GM23338 (cell line): ENCODE data around the gene UTP20. TPM values are rescaled to one million over a fixed set of nuclear protein-coding genes. Genes with fewer than 3 reads are reported as not detected.

ENCODE experiments used
- ATAC-seq: fragments of 200-7000 bp; cut with Tn5 transposase; 3 replicates; pipeline ENCODE4 v1.9.1; 2020
- DNase-seq: peaks from one replicate; pipeline ENCODE4 v3.0.0-alpha.2; 2015; ENCODE audit warnings: low spot score
- H2AFZ ChIP-seq: fragments of 200-600 bp; sonication (generic); 2 replicates; pipeline ENCODE4 v1.8.0; 2016; ENCODE audit warnings: antibody characterized with exemption, mild to moderate bottlenecking, moderate library complexity
- H3F3A ChIP-seq: fragments of 200-600 bp; sonication (generic); replicated peaks from 2 replicates; pipeline ENCODE4 v1.8.0; 2017; ENCODE audit warnings: antibody characterized with exemption, mixed run types, low read depth
- H3K27ac ChIP-seq: fragments of 200-600 bp; sonication (generic); 2 replicates; pipeline ENCODE4 v1.6.1; 2016; ENCODE audit warnings: low read depth
- H3K27me3 ChIP-seq: fragments of 200-600 bp; sonication (generic); 2 replicates; pipeline ENCODE4 v1.8.0; 2016; ENCODE audit warnings: mild to moderate bottlenecking, mixed run types, moderate library complexity; ENCODE audit not compliant: insufficient read depth
- H3K36me3 ChIP-seq: fragments of 200-600 bp; sonication (generic); 2 replicates; pipeline ENCODE4 v1.8.0; 2016; ENCODE audit warnings: mild to moderate bottlenecking; ENCODE audit not compliant: insufficient read depth
- H3K4me1 ChIP-seq: fragments of 200-600 bp; sonication (generic); 2 replicates; pipeline ENCODE4 v1.8.0; 2016; ENCODE audit warnings: mild to moderate bottlenecking, moderate library complexity; ENCODE audit not compliant: insufficient read depth
- H3K4me2 ChIP-seq: fragments of 200-600 bp; sonication (generic); 2 replicates; pipeline ENCODE4 v1.7.1; 2017; ENCODE audit warnings: mixed run types
- H3K4me3 ChIP-seq: fragments of 200-600 bp; sonication (generic); 2 replicates; pipeline ENCODE4 v1.6.1; 2016; ENCODE audit warnings: mixed run types
- H3K79me2 ChIP-seq: fragments of 200-600 bp; sonication (generic); replicated peaks from 2 replicates; pipeline ENCODE4 v1.8.0; 2017; ENCODE audit warnings: mild to moderate bottlenecking; ENCODE audit not compliant: insufficient read depth
- H3K9me2 ChIP-seq: fragments of 200-600 bp; sonication (generic); 2 replicates; pipeline ENCODE4 v1.8.0; 2017; ENCODE audit not compliant: insufficient read depth
- H4K20me1 ChIP-seq: fragments of 200-600 bp; sonication (generic); replicated peaks from 2 replicates; pipeline ENCODE4 v1.8.0; 2017; ENCODE audit warnings: mild to moderate bottlenecking; ENCODE audit not compliant: insufficient read depth
- H3K27ac Mint-ChIP-seq: 2 replicates; pipeline ENCODE4 v1.8.0; 2020; ENCODE audit warnings: inconsistent platforms, mild to moderate bottlenecking, moderate library complexity, mixed read lengths
- H3K27me3 Mint-ChIP-seq: 3 replicates; pipeline ENCODE4 v1.8.0; 2022; ENCODE audit warnings: low read depth, mild to moderate bottlenecking, moderate library complexity, mixed read lengths, inconsistent platforms; ENCODE audit not compliant: insufficient read depth, poor library complexity
- H3K36me3 Mint-ChIP-seq: 3 replicates; pipeline ENCODE4 v1.8.0; 2021; ENCODE audit warnings: low read depth, mild to moderate bottlenecking, inconsistent platforms, moderate library complexity, mixed read lengths
- H3K4me1 Mint-ChIP-seq: 3 replicates; pipeline ENCODE4 v1.8.0; 2020; ENCODE audit warnings: mild to moderate bottlenecking, inconsistent platforms, mixed read lengths
- H3K4me3 Mint-ChIP-seq: 3 replicates; pipeline ENCODE4 v1.8.0; 2021; ENCODE audit warnings: moderate library complexity, mild to moderate bottlenecking, inconsistent platforms, mixed read lengths
- H3K9me3 Mint-ChIP-seq: 3 replicates; pipeline ENCODE4 v1.8.0; 2020; ENCODE audit warnings: moderate library complexity, mild to moderate bottlenecking, inconsistent platforms, mixed read lengths
- CREB1 ChIP-seq: fragments of 250-450 bp; sonication (Bioruptor Pico); IDR thresholded peaks from 2 replicates; pipeline ENCODE4 v1.5.0; 2020; ENCODE audit warnings: low read depth, mild to moderate bottlenecking, moderate library complexity
- EZH2 ChIP-seq: fragments of 200-600 bp; sonication (generic); IDR thresholded peaks from one replicate; pipeline ENCODE4 v1.8.0; 2017; ENCODE audit warnings: antibody characterized with exemption, mild to moderate bottlenecking, low read depth; ENCODE audit not compliant: unreplicated experiment
- EZH2phosphoT487 ChIP-seq: fragments of 200-600 bp; sonication (generic); IDR thresholded peaks from one replicate; pipeline ENCODE4 v1.8.1; 2018; ENCODE audit warnings: antibody characterized with exemption; ENCODE audit not compliant: unreplicated experiment
- JUNB ChIP-seq: IDR thresholded peaks from one replicate; pipeline ENCODE4 v1.6.1; 2016; ENCODE audit warnings: antibody characterized with exemption; ENCODE audit not compliant: unreplicated experiment
- NANOG ChIP-seq: IDR thresholded peaks from 2 replicates; pipeline ENCODE4 v1.6.1; 2016; ENCODE audit warnings: antibody characterized with exemption, borderline replicate concordance
- POLR2AphosphoS5 ChIP-seq: IDR thresholded peaks from 2 replicates; pipeline ENCODE4 v1.6.1; 2016; ENCODE audit warnings: antibody characterized with exemption, low read depth
- STAT1 ChIP-seq: IDR thresholded peaks from one replicate; pipeline ENCODE4 v1.6.1; 2016; ENCODE audit warnings: antibody characterized with exemption; ENCODE audit not compliant: unreplicated experiment
- ZNF114 ChIP-seq: fragments of 250-450 bp; sonication (Bioruptor Pico); IDR thresholded peaks from 2 replicates; pipeline ENCODE4 v1.5.0; 2020; ENCODE audit warnings: mild to moderate bottlenecking, moderate library complexity
- ZNF331 ChIP-seq: fragments of 250-450 bp; sonication (Bioruptor Pico); IDR thresholded peaks from 2 replicates; pipeline ENCODE4 v1.5.0; 2020; ENCODE audit warnings: low read depth, mild to moderate bottlenecking, moderate library complexity
- polyA plus RNA-seq: library from polyadenylated mRNA; unstranded; fragments of >200 nt; fragmentation: Nextera tagmentation; extraction: Ambion mirVana; gene quantifications from 2 replicates; pipeline ENCODE4 v1.2.1, GENCODE V29; 2016
- total RNA-seq: library from RNA; depleted of rRNA; stranded (reverse); fragments of >200 nt; shearing (Covaris generic); gene quantifications from 2 replicates; pipeline ENCODE4 v1.2.3, GENCODE V29; 2014
- TF ChIP-seq, protein P1 (sequence below), 2 experiments: fragments of 200-600 bp in 1 of 2; sonication (generic) in 1 of 2; conservative IDR thresholded peaks; 2 replicates each; pipeline versions ENCODE4 v1.5.1 to v1.6.1; 2016 to 2017; ENCODE audit warnings: antibody characterized with exemption in 2 of 2, low read depth in 2 of 2, mild to moderate bottlenecking in 2 of 2, moderate library complexity in 1 of 2
- TF ChIP-seq, protein P2 (sequence below): IDR thresholded peaks from one replicate; pipeline ENCODE4 v1.6.1; 2018; ENCODE audit warnings: antibody characterized with exemption; ENCODE audit not compliant: unreplicated experiment
- TF ChIP-seq, protein P3 (sequence below): IDR thresholded peaks from 2 replicates; pipeline ENCODE4 v1.6.1; 2016; ENCODE audit warnings: antibody characterized with exemption

Gene UTP20
- total and polyA plus RNA-seq, 2 experiments from 2014 or later = 13.1 to 59.6 TPM

DNA sequence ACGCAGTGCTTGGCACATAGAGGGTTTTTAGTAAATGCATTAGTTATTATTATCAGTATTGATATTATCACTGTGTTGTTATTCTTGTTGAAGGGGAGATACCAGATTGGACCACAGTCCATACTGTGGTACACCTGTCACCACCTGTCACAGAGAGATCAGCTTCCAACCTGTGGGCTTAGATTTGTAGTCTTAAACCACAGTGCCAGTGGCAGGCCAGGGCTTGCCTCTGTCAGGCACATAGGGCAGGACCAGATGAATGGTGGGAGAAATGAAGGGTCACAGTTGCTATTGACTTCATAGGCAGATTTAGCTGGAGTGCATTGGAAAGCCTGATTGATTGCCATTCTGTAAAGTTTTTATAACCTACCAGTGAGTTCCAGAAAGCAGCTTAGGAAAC, 92.5 kb downstream of the UTP20 start:
- no peak for ATAC-seq
- no peaks in the 10 kb centered on the region for H3K9me3 Mint-ChIP-seq

DNA sequence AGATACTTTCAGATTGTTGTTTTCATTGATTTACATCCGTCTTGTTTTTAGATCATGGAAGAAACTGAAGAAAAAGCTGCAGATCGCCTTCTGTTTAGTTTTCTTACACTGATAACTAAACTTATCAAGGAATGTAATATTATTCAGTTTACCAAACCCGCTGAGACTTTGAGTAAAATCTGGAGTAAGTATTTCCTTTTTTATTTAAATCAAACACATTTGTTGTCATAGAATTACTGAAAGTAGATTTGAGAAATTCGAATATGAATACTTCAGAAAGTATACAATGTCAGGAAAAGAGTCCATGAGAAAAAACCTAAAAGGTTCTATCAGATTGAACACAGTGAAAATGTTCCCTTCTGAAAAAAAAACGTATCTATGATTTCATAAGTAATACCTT, 95.7 kb downstream of the UTP20 start:
- no peaks in the 10 kb centered on the region for H3K4me1 Mint-ChIP-seq
- H3K9me3 Mint-ChIP-seq = no peaks in the 10 kb centered on the region
- no peaks in the 10 kb centered on the region for H3K9me2 ChIP-seq
- H3K27ac ChIP-seq = no peak overlapping the region
- H3K4me3 ChIP-seq = no peak overlapping the region
- H2AFZ ChIP-seq = no peak overlapping the region
- ATAC-seq = no peak
- H3K27me3 ChIP-seq = no peaks in the 10 kb centered on the region
- no peak overlapping the region for H3K4me2 ChIP-seq
- peaks cover 5% of the 10 kb centered on the region for H3K27me3 Mint-ChIP-seq
- no peaks in the 10 kb centered on the region for H3F3A ChIP-seq
- H3K36me3 ChIP-seq = peaks cover 54% of the 10 kb centered on the region
- no peak overlapping the region for H3K4me3 Mint-ChIP-seq
- no peak overlapping the region for H3K27ac Mint-ChIP-seq
- H3K4me1 ChIP-seq = no peaks in the 10 kb centered on the region
- DNase-seq = no peak
- H3K36me3 Mint-ChIP-seq = peaks cover 77% of the 10 kb centered on the region
- peaks cover 6% of the 10 kb centered on the region for H4K20me1 ChIP-seq
- H3K79me2 ChIP-seq = no peaks in the 10 kb centered on the region
- TF ChIP-seq, protein P1, sequence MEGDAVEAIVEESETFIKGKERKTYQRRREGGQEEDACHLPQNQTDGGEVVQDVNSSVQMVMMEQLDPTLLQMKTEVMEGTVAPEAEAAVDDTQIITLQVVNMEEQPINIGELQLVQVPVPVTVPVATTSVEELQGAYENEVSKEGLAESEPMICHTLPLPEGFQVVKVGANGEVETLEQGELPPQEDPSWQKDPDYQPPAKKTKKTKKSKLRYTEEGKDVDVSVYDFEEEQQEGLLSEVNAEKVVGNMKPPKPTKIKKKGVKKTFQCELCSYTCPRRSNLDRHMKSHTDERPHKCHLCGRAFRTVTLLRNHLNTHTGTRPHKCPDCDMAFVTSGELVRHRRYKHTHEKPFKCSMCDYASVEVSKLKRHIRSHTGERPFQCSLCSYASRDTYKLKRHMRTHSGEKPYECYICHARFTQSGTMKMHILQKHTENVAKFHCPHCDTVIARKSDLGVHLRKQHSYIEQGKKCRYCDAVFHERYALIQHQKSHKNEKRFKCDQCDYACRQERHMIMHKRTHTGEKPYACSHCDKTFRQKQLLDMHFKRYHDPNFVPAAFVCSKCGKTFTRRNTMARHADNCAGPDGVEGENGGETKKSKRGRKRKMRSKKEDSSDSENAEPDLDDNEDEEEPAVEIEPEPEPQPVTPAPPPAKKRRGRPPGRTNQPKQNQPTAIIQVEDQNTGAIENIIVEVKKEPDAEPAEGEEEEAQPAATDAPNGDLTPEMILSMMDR (conservative IDR thresholded peaks at IDR 0.05; ENCODE audit: low read depth in 2 of 2) = no peak
- TF ChIP-seq ZNF331 (CRISPR knock-in tag) (no peak), NANOG (no peak), EZH2phosphoT487 (no peak), JUNB (no peak), ZNF114 (no peak), EZH2 (no peak), STAT1 (no peak), CREB1 (CRISPR knock-in tag) (no peak)
- TF ChIP-seq, protein P2, sequence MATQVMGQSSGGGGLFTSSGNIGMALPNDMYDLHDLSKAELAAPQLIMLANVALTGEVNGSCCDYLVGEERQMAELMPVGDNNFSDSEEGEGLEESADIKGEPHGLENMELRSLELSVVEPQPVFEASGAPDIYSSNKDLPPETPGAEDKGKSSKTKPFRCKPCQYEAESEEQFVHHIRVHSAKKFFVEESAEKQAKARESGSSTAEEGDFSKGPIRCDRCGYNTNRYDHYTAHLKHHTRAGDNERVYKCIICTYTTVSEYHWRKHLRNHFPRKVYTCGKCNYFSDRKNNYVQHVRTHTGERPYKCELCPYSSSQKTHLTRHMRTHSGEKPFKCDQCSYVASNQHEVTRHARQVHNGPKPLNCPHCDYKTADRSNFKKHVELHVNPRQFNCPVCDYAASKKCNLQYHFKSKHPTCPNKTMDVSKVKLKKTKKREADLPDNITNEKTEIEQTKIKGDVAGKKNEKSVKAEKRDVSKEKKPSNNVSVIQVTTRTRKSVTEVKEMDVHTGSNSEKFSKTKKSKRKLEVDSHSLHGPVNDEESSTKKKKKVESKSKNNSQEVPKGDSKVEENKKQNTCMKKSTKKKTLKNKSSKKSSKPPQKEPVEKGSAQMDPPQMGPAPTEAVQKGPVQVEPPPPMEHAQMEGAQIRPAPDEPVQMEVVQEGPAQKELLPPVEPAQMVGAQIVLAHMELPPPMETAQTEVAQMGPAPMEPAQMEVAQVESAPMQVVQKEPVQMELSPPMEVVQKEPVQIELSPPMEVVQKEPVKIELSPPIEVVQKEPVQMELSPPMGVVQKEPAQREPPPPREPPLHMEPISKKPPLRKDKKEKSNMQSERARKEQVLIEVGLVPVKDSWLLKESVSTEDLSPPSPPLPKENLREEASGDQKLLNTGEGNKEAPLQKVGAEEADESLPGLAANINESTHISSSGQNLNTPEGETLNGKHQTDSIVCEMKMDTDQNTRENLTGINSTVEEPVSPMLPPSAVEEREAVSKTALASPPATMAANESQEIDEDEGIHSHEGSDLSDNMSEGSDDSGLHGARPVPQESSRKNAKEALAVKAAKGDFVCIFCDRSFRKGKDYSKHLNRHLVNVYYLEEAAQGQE = no peak

More for the DNA sequence above, 92.5 kb downstream of the UTP20 start:
- no peaks in the 10 kb centered on the region for H3K27me3 ChIP-seq
- peaks cover 63% of the 10 kb centered on the region for H3K36me3 ChIP-seq
- Mint-ChIP-seq H3K27ac (no peak overlapping the region), H3K4me1 (no peaks in the 10 kb centered on the region), H3K4me3 (no peak overlapping the region), H3K36me3 (peaks cover 79% of the 10 kb centered on the region), H3K27me3 (peaks cover 3% of the 10 kb centered on the region)
- H3K79me2 ChIP-seq = no peaks in the 10 kb centered on the region
- no peak overlapping the region for H3K4me3 ChIP-seq
- TF ChIP-seq ZNF114 (no peak), POLR2AphosphoS5 (no peak), EZH2 (no peak)
- TF ChIP-seq, protein P1 (conservative IDR thresholded peaks at IDR 0.05; ENCODE audit: low read depth in 2 of 2) = no peak
- TF ChIP-seq, protein P3, sequence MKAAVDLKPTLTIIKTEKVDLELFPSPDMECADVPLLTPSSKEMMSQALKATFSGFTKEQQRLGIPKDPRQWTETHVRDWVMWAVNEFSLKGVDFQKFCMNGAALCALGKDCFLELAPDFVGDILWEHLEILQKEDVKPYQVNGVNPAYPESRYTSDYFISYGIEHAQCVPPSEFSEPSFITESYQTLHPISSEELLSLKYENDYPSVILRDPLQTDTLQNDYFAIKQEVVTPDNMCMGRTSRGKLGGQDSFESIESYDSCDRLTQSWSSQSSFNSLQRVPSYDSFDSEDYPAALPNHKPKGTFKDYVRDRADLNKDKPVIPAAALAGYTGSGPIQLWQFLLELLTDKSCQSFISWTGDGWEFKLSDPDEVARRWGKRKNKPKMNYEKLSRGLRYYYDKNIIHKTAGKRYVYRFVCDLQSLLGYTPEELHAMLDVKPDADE = no peak
- H3K9me2 ChIP-seq = no peaks in the 10 kb centered on the region
- H2AFZ ChIP-seq = no peak overlapping the region
- no peak overlapping the region for H3K4me2 ChIP-seq
- H3F3A ChIP-seq = no peaks in the 10 kb centered on the region
- no peaks in the 10 kb centered on the region for H3K4me1 ChIP-seq
- no peak for DNase-seq
- H4K20me1 ChIP-seq = peaks cover 7% of the 10 kb centered on the region; the same call in 1 of the 2 replicates
- no peak overlapping the region for H3K27ac ChIP-seq
